Inflammatory macrophage treated with lipopolysaccharide for 1 hour (primary cell): ENCODE data around the gene HCLS1.
"Not testable (repeated sequence)": the region's sequence is repeated elsewhere in the genome, so short reads cannot be mapped to it uniquely, and the experiment has no call there.

Experiments
- DNase-seq, 2 donors: peaks; one replicate each; pipeline ENCODE4 v3.0.0-alpha.2; 2020 to 2022

The HCLS1 gene

DNA sequence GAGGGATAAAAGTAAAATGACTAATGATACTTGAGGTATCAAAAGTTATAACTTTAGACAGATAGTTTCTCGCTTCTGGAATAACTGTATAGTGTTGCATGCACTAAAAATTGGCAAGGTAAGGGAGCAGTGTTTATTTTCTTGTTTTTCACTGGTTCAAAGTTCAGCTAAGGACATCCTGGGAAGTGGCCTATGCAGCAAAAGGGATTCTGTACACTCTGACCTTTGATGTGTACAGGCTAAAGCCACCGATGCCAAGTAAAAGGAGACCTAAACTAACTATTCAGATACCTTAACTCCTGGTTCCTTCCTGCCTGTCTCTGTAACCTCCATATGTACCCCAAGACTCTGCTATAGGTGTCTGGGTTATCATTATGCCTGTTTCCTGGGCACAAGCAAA lies 65.9 kb downstream of the HCLS1 start:
- no peak for DNase-seq

DNA sequence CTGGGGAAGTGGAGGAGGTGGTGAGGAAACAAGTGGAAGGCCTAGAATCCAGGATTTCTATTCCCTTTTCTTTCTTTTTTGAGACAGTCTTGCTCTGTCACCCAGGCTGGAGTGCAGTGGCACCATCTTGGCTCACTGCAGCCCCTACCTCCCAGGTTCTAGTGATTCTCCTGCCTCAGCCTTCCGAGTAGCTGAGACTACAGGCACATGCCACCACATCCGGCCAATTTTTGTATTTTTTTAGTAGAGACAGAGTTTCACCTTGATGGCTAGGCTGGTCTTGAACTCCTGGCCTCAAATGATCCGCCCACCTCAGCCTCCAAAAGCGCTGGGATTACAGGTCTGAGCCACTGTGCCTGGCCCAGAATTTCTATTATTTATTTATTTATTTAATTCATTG lies 66.9 kb downstream of the HCLS1 start:
- DNase-seq: not testable (repeated sequence)

DNA sequence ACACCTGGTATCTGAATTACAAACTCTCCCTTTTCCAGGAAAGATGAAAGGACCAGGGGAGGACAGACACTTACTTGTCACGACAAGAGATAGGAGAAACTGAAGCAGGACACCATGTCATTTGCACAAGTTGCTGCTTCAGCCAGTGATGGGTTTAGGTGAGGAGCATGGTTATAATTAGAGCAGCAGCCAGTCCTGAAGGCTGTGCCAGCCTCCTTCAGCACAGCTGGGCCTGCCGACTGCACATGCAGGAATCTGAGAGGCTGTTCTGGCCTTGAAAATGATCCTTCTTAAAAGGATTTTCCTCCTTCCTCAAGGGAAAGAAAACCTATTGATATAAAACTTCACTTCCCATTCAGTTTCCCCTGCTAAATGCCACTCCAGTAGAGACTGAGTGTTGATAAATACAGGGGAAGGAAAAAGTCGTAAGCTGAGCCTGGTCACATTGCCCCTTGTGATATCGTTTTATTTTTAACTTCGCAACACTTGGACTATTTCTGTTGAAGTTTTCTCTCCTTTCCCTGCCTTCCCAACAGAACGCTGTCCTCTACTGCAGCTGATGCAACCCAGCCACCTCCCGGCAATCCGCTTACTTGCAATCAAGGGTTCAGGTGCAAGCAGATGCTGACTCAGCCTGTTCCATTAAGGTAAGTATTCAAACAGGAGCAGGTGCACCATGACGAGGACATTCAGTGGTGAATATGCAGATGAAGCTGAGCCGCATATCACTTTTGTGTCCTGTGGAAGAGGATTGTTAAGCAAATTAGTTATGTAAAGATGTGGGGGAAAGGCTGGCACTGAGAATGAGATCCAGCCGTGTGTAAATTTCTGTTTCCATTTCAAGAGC lies 67.6 kb downstream of the HCLS1 start, which contains the start of gene FBXO40:
TSS of gene FBXO40 (plus strand) at position 524 of the 847 bp plus-strand sequence. CDS start 27,197 bp downstream, outside the sequence.
- no peak for DNase-seq

DNA sequence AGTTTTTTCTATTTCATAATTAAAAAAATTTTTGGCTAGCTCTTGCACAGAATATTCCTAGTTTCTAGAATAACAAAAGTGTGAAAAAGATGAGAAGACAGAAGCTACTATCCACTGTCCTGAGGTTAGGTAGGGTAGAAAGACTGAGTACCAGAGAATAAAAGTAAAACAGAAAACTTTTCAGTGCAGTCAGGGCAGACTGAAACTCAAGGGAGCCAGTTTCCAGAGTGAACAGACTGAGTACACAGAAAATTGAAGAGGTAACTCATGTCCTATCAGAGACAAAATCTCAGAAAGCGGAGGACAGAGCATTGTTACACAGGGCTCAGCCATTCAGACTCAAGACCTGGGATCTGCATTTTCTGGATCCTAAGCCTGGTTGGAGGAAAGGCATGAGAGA lies 76.3 kb downstream of the HCLS1 start:
- DNase-seq: no peak

DNA sequence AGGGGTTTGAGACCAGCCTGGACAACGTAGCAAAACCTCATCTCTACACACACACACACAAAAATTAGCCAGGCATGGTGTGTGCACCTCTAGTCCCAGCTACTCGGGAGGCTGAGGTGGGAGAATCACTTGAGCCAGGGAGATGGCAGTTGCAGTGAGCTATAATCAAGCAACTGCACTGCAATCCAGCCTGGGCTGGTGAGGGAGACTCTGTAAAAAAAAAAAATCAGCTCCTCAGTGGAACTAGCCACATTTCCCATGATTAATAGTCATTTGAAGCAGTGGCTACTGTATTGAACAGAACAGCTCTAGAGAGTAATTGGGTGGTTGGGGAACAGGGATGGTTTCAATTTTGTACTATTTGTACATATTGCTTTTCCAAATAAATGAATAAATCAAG lies 79.0 kb downstream of the HCLS1 start:
- DNase-seq: no peak
